HEK293T (cell line): ENCODE measurements around the gene CLRN2.

Experiments used
- ARNT ChIP-seq: fragments of 450-650 bp; IDR thresholded peaks from 2 replicates; pipeline ENCODE4 v1.6.1; 2017; ENCODE audit warnings: mild to moderate bottlenecking
- BHLHE40 ChIP-seq: fragments of 450-650 bp; IDR thresholded peaks from 2 replicates; pipeline ENCODE4 v1.6.1; 2016; ENCODE audit warnings: mild to moderate bottlenecking, moderate library complexity, borderline replicate concordance
- CTBP1 ChIP-seq: fragments of 450-650 bp; IDR thresholded peaks from 2 replicates; pipeline ENCODE4 v1.6.1; 2016; ENCODE audit warnings: borderline replicate concordance
- ELF4 ChIP-seq: fragments of 450-650 bp; IDR thresholded peaks from 2 replicates; pipeline ENCODE4 v1.6.1; 2017; ENCODE audit warnings: antibody characterized with exemption
- FOXA1 ChIP-seq: fragments of 450-650 bp; IDR thresholded peaks from 2 replicates; pipeline ENCODE4 v1.6.1; 2016; ENCODE audit warnings: mild to moderate bottlenecking
- FOXK2 ChIP-seq: fragments of 450-650 bp; IDR thresholded peaks from 2 replicates; pipeline ENCODE4 v1.6.1; 2016; ENCODE audit warnings: mild to moderate bottlenecking
- FOXM1 ChIP-seq: fragments of 450-650 bp; IDR thresholded peaks from 2 replicates; pipeline ENCODE4 v1.6.1; 2017; ENCODE audit warnings: mild to moderate bottlenecking, borderline replicate concordance
- L3MBTL2 ChIP-seq: fragments of 450-650 bp; conservative IDR thresholded peaks from 2 replicates; pipeline ENCODE4 v1.6.1; 2016; ENCODE audit warnings: mild to moderate bottlenecking
- LEF1 ChIP-seq: fragments of 450-650 bp; IDR thresholded peaks from 2 replicates; pipeline ENCODE4 v1.6.1; 2017; ENCODE audit warnings: mild to moderate bottlenecking, borderline replicate concordance
- NFRKB ChIP-seq: fragments of 450-650 bp; IDR thresholded peaks from 2 replicates; pipeline ENCODE4 v1.6.1; 2016; ENCODE audit warnings: mild to moderate bottlenecking, moderate library complexity
- SUZ12 ChIP-seq: fragments of 450-650 bp; IDR thresholded peaks from 2 replicates; pipeline ENCODE4 v1.6.1; 2016; ENCODE audit warnings: mild to moderate bottlenecking

GRCh38 chr4:17492058-17492741, 22.8 kb upstream of the CLRN2 start:
- TF ChIP-seq CTBP1 (no peak), L3MBTL2 (no peak), ELF4 (no peak), FOXM1 (no peak), BHLHE40 (no peak), SUZ12 (no peak), NFRKB (no peak), ARNT (no peak), FOXA1 (no peak), LEF1 (no peak), FOXK2 (no peak)
